ENCODE measurements around the gene PLA2G4A.

PLA2G4A gene

DNA sequence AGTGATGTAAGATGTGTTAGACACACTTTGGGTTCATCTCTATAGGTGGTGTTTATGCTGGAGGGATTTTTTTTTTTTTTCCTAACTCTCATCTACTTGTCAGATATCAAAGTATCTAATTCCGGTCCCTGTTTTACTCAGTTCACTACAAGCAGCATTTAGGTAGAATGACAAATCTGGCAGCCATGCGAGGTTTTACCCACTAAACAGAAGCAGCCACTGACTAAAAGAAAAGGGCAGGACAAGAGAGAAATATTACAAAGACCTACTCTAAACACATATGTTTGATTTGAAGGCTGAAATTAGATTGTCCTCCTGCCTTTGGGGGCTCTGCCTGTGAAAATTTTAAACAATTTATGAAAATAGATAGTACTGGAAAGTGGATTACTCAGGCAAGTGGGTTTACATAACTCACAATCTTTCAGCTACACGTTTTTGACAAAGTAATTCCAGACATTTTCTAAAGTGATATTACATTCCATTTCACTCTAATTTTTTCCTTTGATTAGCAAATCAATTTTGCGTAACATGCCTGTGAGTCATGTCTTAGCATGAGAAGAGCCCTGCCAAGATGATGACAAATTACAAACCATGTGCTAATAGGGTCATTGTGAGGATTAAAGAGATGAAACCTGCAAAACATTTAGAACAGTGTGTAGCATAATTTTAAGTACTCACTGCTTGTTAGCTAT lies 172.6 kb downstream of the PLA2G4A start:
- no peaks in the 10 kb centered on the region for H3K36me3 ChIP-seq (ENCODE audit: control insufficient read depth, insufficient read depth, low read length)
- no peaks in the 10 kb centered on the region for H3K27me3 ChIP-seq (ENCODE audit: control insufficient read depth, insufficient read depth, low read length, poor library complexity, severe bottlenecking)
- no peak overlapping the region for H3K4me3 ChIP-seq (ENCODE audit: insufficient read depth, low read depth, low read length)
- no peaks in the 10 kb centered on the region for H3K4me1 ChIP-seq (ENCODE audit: control insufficient read depth, insufficient read depth, low read length)
- WGBS, 2 experiments: 80 to 85% methylated on average over 4 of the region's 4 CpGs
- no peaks in the 10 kb centered on the region for H3K9me3 ChIP-seq (ENCODE audit: control insufficient read depth, low read length)
- H3K27ac ChIP-seq (ENCODE audit: insufficient read depth, low read depth, low read length, poor library complexity, severe bottlenecking): no peak overlapping the region

DNA sequence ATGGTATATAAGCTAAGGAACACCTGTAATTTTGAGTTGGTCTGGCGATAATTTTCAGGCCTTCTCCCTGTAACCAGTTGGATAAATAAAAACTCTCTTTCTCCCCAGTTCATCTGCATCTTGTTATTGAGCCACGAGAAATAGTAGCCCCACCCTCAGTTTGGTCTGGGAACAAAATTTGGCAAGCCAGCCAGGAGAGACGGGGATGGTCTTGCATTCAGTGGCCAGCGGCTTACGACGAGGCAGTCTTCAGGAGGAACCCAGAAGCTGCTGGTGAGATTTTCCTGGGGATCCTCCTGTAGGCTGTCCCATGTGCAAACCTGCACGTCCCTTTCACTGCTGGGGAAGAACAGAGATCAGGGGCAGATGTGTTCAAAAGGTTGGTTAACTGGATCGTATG lies 174.6 kb downstream of the PLA2G4A start:
- H3K36me3 ChIP-seq (ENCODE audit: control insufficient read depth, insufficient read depth, low read length): no peaks in the 10 kb centered on the region
- H3K27ac ChIP-seq (ENCODE audit: insufficient read depth, low read depth, low read length, poor library complexity, severe bottlenecking): no peak overlapping the region
- WGBS, 2 experiments: 94% methylated on average over 8 of the region's 8 CpGs
- H3K4me1 ChIP-seq (ENCODE audit: control insufficient read depth, insufficient read depth, low read length): no peaks in the 10 kb centered on the region
- H3K4me3 ChIP-seq (ENCODE audit: insufficient read depth, low read depth, low read length): no peak overlapping the region
- H3K27me3 ChIP-seq (ENCODE audit: control insufficient read depth, insufficient read depth, low read length, poor library complexity, severe bottlenecking): no peaks in the 10 kb centered on the region
- no peaks in the 10 kb centered on the region for H3K9me3 ChIP-seq (ENCODE audit: control insufficient read depth, low read length)

DNA sequence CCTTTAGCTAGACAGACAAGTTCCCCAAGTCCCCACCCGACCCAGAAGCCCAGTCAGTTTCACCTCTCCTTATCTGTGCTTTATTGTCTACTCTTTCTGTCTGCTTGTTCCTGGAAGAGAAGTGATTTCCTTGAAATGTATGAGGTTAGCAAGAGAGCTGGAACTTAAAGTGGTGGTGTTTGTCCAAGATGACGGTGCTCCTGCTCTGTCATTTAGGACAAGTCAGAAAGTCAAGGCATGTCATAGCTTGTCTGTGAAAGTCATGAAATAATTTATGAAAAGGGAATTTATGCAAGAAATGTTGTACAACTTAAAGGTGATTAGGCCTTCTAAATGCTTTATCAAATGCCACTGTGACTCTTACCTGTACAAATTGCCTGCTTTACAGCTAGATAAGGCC lies 178.1 kb downstream of the PLA2G4A start:
- WGBS, 2 experiments: 90 to 97% methylated on average over 2 of the region's 2 CpGs

DNA sequence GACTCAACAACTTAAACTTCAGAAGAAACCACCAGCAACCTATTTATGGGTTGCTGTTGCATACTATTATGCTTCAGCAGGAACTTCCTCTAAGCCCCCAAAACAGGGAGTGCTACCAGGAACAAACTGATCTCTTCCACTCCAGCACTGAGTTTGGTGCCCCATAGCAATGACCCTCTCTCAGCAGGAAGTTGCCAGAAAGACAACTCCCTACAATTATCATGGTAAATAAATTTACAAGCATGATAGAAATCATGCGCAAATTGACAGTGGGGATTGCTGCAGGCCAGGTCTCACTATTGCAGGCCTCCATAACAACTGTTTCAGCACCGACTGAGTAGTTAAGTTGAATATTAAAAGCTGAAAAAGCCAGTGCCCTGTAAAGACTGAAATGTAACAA lies 180.6 kb downstream of the PLA2G4A start:
- no peaks in the 10 kb centered on the region for H3K4me1 ChIP-seq (ENCODE audit: control insufficient read depth, insufficient read depth, low read length)
- no peaks in the 10 kb centered on the region for H3K27me3 ChIP-seq (ENCODE audit: control insufficient read depth, insufficient read depth, low read length, poor library complexity, severe bottlenecking)
- no peak overlapping the region for H3K27ac ChIP-seq (ENCODE audit: insufficient read depth, low read depth, low read length, poor library complexity, severe bottlenecking)
- H3K36me3 ChIP-seq (ENCODE audit: control insufficient read depth, insufficient read depth, low read length): no peaks in the 10 kb centered on the region
- H3K4me3 ChIP-seq (ENCODE audit: insufficient read depth, low read depth, low read length): no peak overlapping the region
- 86 to 87% methylated on average over 2 of the region's 2 CpGs for WGBS, 2 experiments
- no peaks in the 10 kb centered on the region for H3K9me3 ChIP-seq (ENCODE audit: control insufficient read depth, low read length)

More for the DNA sequence above, 178.1 kb downstream of the PLA2G4A start:
- no peak overlapping the region for H3K27ac ChIP-seq (ENCODE audit: insufficient read depth, low read depth, low read length, poor library complexity, severe bottlenecking)
- no peaks in the 10 kb centered on the region for H3K36me3 ChIP-seq (ENCODE audit: control insufficient read depth, insufficient read depth, low read length)
- H3K4me3 ChIP-seq (ENCODE audit: insufficient read depth, low read depth, low read length): no peak overlapping the region
- no peaks in the 10 kb centered on the region for H3K27me3 ChIP-seq (ENCODE audit: control insufficient read depth, insufficient read depth, low read length, poor library complexity, severe bottlenecking)
- no peaks in the 10 kb centered on the region for H3K9me3 ChIP-seq (ENCODE audit: control insufficient read depth, low read length)
- H3K4me1 ChIP-seq (ENCODE audit: control insufficient read depth, insufficient read depth, low read length): no peaks in the 10 kb centered on the region

DNA sequence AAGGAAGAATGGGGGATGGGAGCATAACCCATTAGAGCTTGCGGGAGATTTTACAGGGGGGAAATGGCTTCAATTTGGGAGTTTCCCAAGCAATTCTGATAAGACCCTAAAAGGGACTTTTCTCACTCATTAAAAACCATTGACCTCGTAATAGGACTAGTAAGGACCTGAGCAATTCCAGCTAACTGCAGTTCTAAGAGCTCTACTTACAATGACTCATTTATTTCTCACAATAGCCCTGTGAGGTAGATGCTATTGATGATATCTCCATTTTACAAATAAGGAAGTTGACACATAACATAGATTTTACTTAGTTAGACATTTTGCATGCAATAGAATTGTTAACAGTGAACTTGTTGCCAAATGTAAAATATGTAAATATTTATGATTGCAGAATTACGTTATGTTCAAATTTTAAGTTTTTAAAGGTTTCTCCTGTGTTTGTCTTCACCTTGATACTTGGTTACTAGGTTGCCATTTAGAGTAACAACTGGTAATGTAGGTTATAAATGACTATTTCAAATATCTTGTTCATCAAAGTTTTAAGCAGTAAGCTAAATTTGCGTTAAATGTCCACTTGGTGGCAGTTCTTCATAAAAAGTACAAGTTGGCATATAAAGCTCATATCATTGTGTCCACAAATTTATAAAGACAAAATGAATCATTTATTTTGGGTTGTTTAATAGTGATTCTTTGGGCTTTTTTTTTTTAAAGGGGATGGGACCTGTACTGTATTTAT lies 182.0 kb downstream of the PLA2G4A start:
- Histone ChIP-seq H3K4me1 (ENCODE audit: control insufficient read depth, insufficient read depth, low read length) (no peaks in the 10 kb centered on the region), H3K27ac (ENCODE audit: insufficient read depth, low read depth, low read length, poor library complexity, severe bottlenecking) (no peak overlapping the region), H3K9me3 (ENCODE audit: control insufficient read depth, low read length) (no peaks in the 10 kb centered on the region), H3K4me3 (ENCODE audit: insufficient read depth, low read depth, low read length) (no peak overlapping the region), H3K27me3 (ENCODE audit: control insufficient read depth, insufficient read depth, low read length, poor library complexity, severe bottlenecking) (no peaks in the 10 kb centered on the region), H3K36me3 (ENCODE audit: control insufficient read depth, insufficient read depth, low read length) (no peaks in the 10 kb centered on the region)
- WGBS, 2 experiments: 96 to 98% methylated on average over 3 to 4 of the region's 4 CpGs

DNA sequence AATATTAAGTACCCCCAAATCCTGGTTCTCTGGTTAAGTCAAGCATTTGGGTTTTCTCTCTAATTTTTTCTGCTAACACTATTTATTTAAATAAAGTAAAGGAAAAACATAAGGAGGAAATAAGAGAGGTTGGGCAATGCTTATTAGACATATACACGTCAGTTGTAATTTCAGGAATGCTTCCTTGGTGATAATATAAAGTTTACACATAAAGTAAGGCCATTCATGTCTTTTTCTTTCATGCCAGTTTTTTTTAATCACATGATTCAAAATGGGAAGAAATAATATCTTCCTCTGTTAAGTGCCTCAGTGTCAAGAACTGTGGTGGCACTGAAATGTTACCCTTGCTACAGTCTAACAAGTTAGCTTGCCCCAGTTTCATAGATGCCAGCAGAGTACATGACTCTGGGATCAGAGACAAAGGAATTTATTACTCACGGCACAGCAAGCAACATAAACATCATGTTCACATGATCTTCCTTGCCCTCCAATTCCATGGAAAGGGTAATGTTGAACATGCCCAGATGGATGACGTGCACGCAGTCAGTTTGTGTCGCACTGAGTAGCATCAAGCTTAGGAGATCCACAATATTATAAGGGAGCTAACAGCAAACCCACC lies 184.9 kb downstream of the PLA2G4A start:
- Histone ChIP-seq H3K4me3 (ENCODE audit: insufficient read depth, low read depth, low read length) (no peak overlapping the region), H3K9me3 (ENCODE audit: control insufficient read depth, low read length) (no peaks in the 10 kb centered on the region), H3K27ac (ENCODE audit: insufficient read depth, low read depth, low read length, poor library complexity, severe bottlenecking) (no peak overlapping the region), H3K4me1 (ENCODE audit: control insufficient read depth, insufficient read depth, low read length) (no peaks in the 10 kb centered on the region), H3K36me3 (ENCODE audit: control insufficient read depth, insufficient read depth, low read length) (no peaks in the 10 kb centered on the region), H3K27me3 (ENCODE audit: control insufficient read depth, insufficient read depth, low read length, poor library complexity, severe bottlenecking) (no peaks in the 10 kb centered on the region)
- WGBS, 2 experiments: 94 to 99% methylated on average over 4 of the region's 5 CpGs

DNA sequence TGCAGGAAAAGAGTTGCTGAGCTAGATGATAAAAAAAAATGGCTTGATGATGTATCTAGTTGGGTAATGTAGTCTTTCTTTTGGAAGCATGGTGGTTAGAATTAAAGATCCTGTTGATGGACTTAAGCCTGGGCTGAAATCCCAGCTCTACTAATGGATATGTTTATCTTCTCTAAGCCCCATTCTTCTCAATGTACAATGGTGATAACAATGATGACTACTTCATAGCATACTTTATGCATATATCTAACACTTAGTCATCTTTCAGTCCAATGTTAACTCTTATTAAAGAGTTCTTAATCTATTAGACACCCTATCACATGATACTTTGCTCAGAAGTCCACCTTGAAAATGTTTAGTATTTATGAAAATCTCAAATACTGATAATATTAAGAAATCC lies 189.5 kb downstream of the PLA2G4A start:
- Histone ChIP-seq H3K9me3 (ENCODE audit: control insufficient read depth, low read length) (no peaks in the 10 kb centered on the region), H3K4me1 (ENCODE audit: control insufficient read depth, insufficient read depth, low read length) (no peaks in the 10 kb centered on the region), H3K27ac (ENCODE audit: insufficient read depth, low read depth, low read length, poor library complexity, severe bottlenecking) (no peak overlapping the region)

DNA sequence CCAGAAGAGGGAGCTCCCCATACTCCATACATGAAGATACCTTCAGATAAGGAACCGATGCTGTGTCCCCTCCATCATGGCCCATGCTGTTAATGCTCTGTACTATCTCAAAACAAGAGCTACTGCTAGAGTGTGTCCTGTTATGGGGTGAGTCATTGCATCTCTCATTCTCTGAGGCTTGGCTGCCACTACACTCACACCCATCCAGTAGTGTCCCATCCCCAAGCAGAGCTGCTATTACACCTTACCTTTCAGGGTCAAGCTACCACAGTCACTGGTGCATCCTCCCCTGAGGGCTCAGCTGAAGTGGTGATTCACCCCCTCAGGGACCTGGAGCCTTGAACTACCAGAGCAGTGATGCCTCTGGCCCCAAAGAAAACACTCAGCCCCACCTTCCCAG lies 198.5 kb downstream of the PLA2G4A start:
- Histone ChIP-seq H3K27me3 (ENCODE audit: control insufficient read depth, insufficient read depth, low read length, poor library complexity, severe bottlenecking) (no peaks in the 10 kb centered on the region), H3K4me3 (ENCODE audit: insufficient read depth, low read depth, low read length) (no peak overlapping the region), H3K36me3 (ENCODE audit: control insufficient read depth, insufficient read depth, low read length) (no peaks in the 10 kb centered on the region), H3K9me3 (ENCODE audit: control insufficient read depth, low read length) (no peaks in the 10 kb centered on the region), H3K27ac (ENCODE audit: insufficient read depth, low read depth, low read length, poor library complexity, severe bottlenecking) (no peak overlapping the region), H3K4me1 (ENCODE audit: control insufficient read depth, insufficient read depth, low read length) (no peaks in the 10 kb centered on the region)
- WGBS, 2 experiments: 96 to 100% methylated on average over 1 of the region's 1 CpG

More for the DNA sequence above, 189.5 kb downstream of the PLA2G4A start:
- Histone ChIP-seq H3K4me3 (ENCODE audit: insufficient read depth, low read depth, low read length) (no peak overlapping the region), H3K27me3 (ENCODE audit: control insufficient read depth, insufficient read depth, low read length, poor library complexity, severe bottlenecking) (no peaks in the 10 kb centered on the region), H3K36me3 (ENCODE audit: control insufficient read depth, insufficient read depth, low read length) (no peaks in the 10 kb centered on the region)

DNA sequence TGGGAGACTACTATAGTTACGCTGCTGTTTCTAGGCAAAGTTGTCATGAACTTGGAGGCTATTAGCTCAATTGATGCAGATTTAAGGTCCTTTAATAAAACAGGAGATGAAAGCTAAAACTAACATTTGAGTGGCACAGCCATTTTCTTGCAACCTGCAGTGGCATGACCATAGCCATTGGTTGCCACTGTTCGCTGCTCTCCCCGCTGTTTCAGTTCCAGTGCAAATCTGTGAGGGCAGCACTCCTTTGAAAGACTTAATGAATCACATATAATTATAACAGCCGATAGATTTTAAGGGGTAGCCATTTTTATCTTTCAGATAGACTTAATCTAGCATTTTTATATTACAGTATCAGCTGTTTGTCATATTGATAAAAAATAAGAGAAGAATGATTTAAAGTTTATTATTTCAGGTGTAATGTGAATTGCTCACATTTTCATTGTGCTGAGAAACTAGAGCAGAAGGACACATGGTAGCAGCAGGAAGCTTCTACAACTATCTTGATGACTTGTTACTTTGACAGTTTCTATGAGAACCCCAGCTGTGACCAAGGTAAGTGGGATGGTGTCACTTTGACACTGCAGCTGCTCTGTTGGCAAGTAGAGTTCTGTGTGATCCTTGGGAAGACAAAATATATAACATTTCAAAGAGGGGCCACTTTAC lies 203.7 kb downstream of the PLA2G4A start:
- no peaks in the 10 kb centered on the region for H3K27me3 ChIP-seq (ENCODE audit: control insufficient read depth, insufficient read depth, low read length, poor library complexity, severe bottlenecking)
- H3K9me3 ChIP-seq (ENCODE audit: control insufficient read depth, low read length): no peaks in the 10 kb centered on the region
- H3K4me1 ChIP-seq (ENCODE audit: control insufficient read depth, insufficient read depth, low read length): no peaks in the 10 kb centered on the region
- 93 to 96% methylated on average over 3 to 4 of the region's 4 CpGs for WGBS, 2 experiments
- H3K36me3 ChIP-seq (ENCODE audit: control insufficient read depth, insufficient read depth, low read length): no peaks in the 10 kb centered on the region
- no peak overlapping the region for H3K4me3 ChIP-seq (ENCODE audit: insufficient read depth, low read depth, low read length)
- H3K27ac ChIP-seq (ENCODE audit: insufficient read depth, low read depth, low read length, poor library complexity, severe bottlenecking): no peak overlapping the region

Data from ectodermal cell (in vitro differentiated cells).